Loucy (cell line): ENCODE measurements around the gene KDM2B.
A peak's percentile ranks its signal among the peaks of the same experiment; 100 is the strongest.

Experiments
- H2AFZ ChIP-seq: fragments of 200-600 bp; sonication (generic); 2 replicates; pipeline ENCODE4 v1.6.0; 2016; ENCODE audit warnings: antibody characterized with exemption, mild to moderate bottlenecking, low read length, moderate library complexity
- H3F3A ChIP-seq: fragments of 200-600 bp; 2 replicates; pipeline ENCODE4 v1.6.0; 2016; ENCODE audit warnings: antibody characterized with exemption, low read depth, mild to moderate bottlenecking
- H3K27me3 ChIP-seq: fragments of 200-600 bp; sonication (generic); 2 replicates; pipeline ENCODE4 v1.6.1; 2014; ENCODE audit warnings: low read length, mild to moderate bottlenecking; ENCODE audit not compliant: insufficient read depth, poor library complexity, severe bottlenecking
- H3K36me3 ChIP-seq: fragments of 200-600 bp; sonication (generic); 2 replicates; pipeline ENCODE4 v1.6.1; 2016; ENCODE audit warnings: low read length; ENCODE audit not compliant: insufficient read depth
- H3K4me1 ChIP-seq: fragments of 200-600 bp; sonication (generic); 2 replicates; pipeline ENCODE4 v1.5.1; 2014; ENCODE audit warnings: low read length, mild to moderate bottlenecking; ENCODE audit not compliant: insufficient read depth, poor library complexity, severe bottlenecking
- H3K4me2 ChIP-seq: fragments of 200-600 bp; sonication (generic); 2 replicates; pipeline ENCODE4 v1.6.0; 2014; ENCODE audit warnings: antibody characterized with exemption, low read length, low read depth, mild to moderate bottlenecking; ENCODE audit not compliant: poor library complexity, severe bottlenecking
- H3K4me3 ChIP-seq: fragments of 200-600 bp; sonication (generic); 2 replicates; pipeline ENCODE4 v1.5.1; 2014; ENCODE audit warnings: low read length, mild to moderate bottlenecking, mixed read lengths; ENCODE audit not compliant: poor library complexity, severe bottlenecking
- H3K79me2 ChIP-seq: fragments of 200-600 bp; sonication (generic); 2 replicates; pipeline ENCODE4 v1.6.1; 2014; ENCODE audit warnings: low read length; ENCODE audit not compliant: insufficient read depth
- H3K9ac ChIP-seq: fragments of 200-600 bp; sonication (generic); 2 replicates; pipeline ENCODE4 v1.6.0; 2014; ENCODE audit warnings: mild to moderate bottlenecking, low read depth, low read length, moderate library complexity; ENCODE audit not compliant: poor library complexity, severe bottlenecking
- H3K9me2 ChIP-seq: fragments of 200-600 bp; sonication (generic); replicated peaks from 2 replicates; pipeline ENCODE4 v1.6.1; 2016; ENCODE audit warnings: low read depth, low read length, mixed read lengths
- H3K9me3 ChIP-seq: fragments of 200-600 bp; sonication (generic); 2 replicates; pipeline ENCODE4 v1.6.1; 2014; ENCODE audit warnings: mild to moderate bottlenecking, antibody characterized with exemption, low read length, low read depth; ENCODE audit not compliant: insufficient read depth
- H4K20me1 ChIP-seq: fragments of 200-600 bp; sonication (generic); 2 replicates; pipeline ENCODE4 v1.6.0; 2014; ENCODE audit warnings: antibody characterized with exemption, low read length, mild to moderate bottlenecking; ENCODE audit not compliant: insufficient read depth, poor library complexity, severe bottlenecking
- CTCF ChIP-seq: fragments of 200-600 bp; sonication (generic); conservative IDR thresholded peaks from 2 replicates; pipeline ENCODE4 v1.5.1; 2014; ENCODE audit warnings: mild to moderate bottlenecking, antibody characterized with exemption, low read length
- EZH2phosphoT487 ChIP-seq: fragments of 200-600 bp; IDR thresholded peaks from 2 replicates; pipeline ENCODE4 v1.6.1; 2018; ENCODE audit warnings: antibody characterized with exemption, mild to moderate bottlenecking, moderate library complexity, borderline replicate concordance

The KDM2B gene

GRCh38 chr12:121499929-121500793 lies 80.7 kb downstream of the KDM2B start:
- Histone ChIP-seq H3K79me2 (no peaks in the 10 kb centered on the region), H2AFZ (no peak overlapping the region), H3K9ac (no peak overlapping the region), H3K36me3 (peaks cover 20% of the 10 kb centered on the region; the same call in 1 of the 2 replicates), H3K4me3 (no peak overlapping the region), H3K4me1 (peaks cover 12% of the 10 kb centered on the region), H3K9me3 (no peaks in the 10 kb centered on the region), H4K20me1 (peaks cover 4% of the 10 kb centered on the region), H3K4me2 (no peak overlapping the region), H3K27me3 (no peaks in the 10 kb centered on the region), H3F3A (no peaks in the 10 kb centered on the region), H3K9me2 (no peaks in the 10 kb centered on the region)
- TF ChIP-seq CTCF (peak; percentile 82), EZH2phosphoT487 (no peak)

- Histone ChIP-seq H3K4me3 (no peak overlapping the region), H3K9me3 (no peaks in the 10 kb centered on the region), H3K4me2 (no peak overlapping the region), H2AFZ (no peak overlapping the region), H3K9ac (no peak overlapping the region), H3K9me2 (no peaks in the 10 kb centered on the region), H3K4me1 (peaks cover 24% of the 10 kb centered on the region), H3K79me2 (no peaks in the 10 kb centered on the region; the same call in 1 of the 2 replicates), H3K27me3 (no peaks in the 10 kb centered on the region), H3F3A (no peaks in the 10 kb centered on the region), H3K36me3 (peaks cover 3% of the 10 kb centered on the region; the same call in 1 of the 2 replicates), H4K20me1 (peaks cover 4% of the 10 kb centered on the region)
- TF ChIP-seq EZH2phosphoT487: no peak
- TF ChIP-seq CTCF: no peak
Observed at GRCh38 chr12:121495746-121496145, 85.1 kb downstream of the KDM2B start.

GRCh38 chr12:121494093-121494787 lies 86.6 kb downstream of the KDM2B start:
- Histone ChIP-seq H3K36me3 (peaks cover 3% of the 10 kb centered on the region; the same call in 1 of the 2 replicates), H3K4me1 (peaks cover 31% of the 10 kb centered on the region), H3K4me3 (no peak overlapping the region), H2AFZ (no peak overlapping the region), H3K27me3 (no peaks in the 10 kb centered on the region), H4K20me1 (no peaks in the 10 kb centered on the region), H3K79me2 (peaks cover 11% of the 10 kb centered on the region; the same call in 1 of the 2 replicates), H3K9ac (no peak overlapping the region), H3K4me2 (no peak overlapping the region), H3K9me3 (no peaks in the 10 kb centered on the region), H3K9me2 (no peaks in the 10 kb centered on the region), H3F3A (no peaks in the 10 kb centered on the region)
- TF ChIP-seq CTCF (peak; percentile 91), EZH2phosphoT487 (no peak)
